ENCODE results near the gene FADS6. TPM values are rescaled to one million over a fixed set of nuclear protein-coding genes. Genes with fewer than 3 reads are reported as not detected.

Gene FADS6
- total RNA-seq, 1 donor from 2014 or later, result not detected

GRCh38 chr17:74877592-74878548, 15.6 kb downstream of the FADS6 start:
- Mint-ChIP-seq H3K4me1 (ENCODE audit: unreplicated experiment) (peaks cover 3% of the 10 kb centered on the region), H3K9me3 (ENCODE audit: unreplicated experiment) (no peaks in the 10 kb centered on the region), H3K27me3 (ENCODE audit: unreplicated experiment) (peaks cover 12% of the 10 kb centered on the region), H3K4me3 (ENCODE audit: unreplicated experiment) (no peak overlapping the region), H3K27ac (ENCODE audit: unreplicated experiment) (no peak overlapping the region), H3K36me3 (ENCODE audit: low read depth, unreplicated experiment) (no peaks in the 10 kb centered on the region)
- no peak for TF ChIP-seq CTCF (IDR thresholded peaks at IDR 0.05; ENCODE audit: unreplicated experiment)
- DNase-seq (ENCODE audit: low spot score), result no peak

GRCh38 chr17:74875977-74876593, 17.3 kb downstream of the FADS6 start:
- Mint-ChIP-seq H3K4me3 (ENCODE audit: unreplicated experiment) (no peak overlapping the region), H3K27ac (ENCODE audit: unreplicated experiment) (no peak overlapping the region), H3K27me3 (ENCODE audit: unreplicated experiment) (peaks cover 20% of the 10 kb centered on the region), H3K4me1 (ENCODE audit: unreplicated experiment) (peaks cover 18% of the 10 kb centered on the region), H3K36me3 (ENCODE audit: low read depth, unreplicated experiment) (peaks cover 5% of the 10 kb centered on the region), H3K9me3 (ENCODE audit: unreplicated experiment) (no peaks in the 10 kb centered on the region)
- TF ChIP-seq CTCF (IDR thresholded peaks at IDR 0.05; ENCODE audit: unreplicated experiment), result no peak
- DNase-seq (ENCODE audit: low spot score), result no peak

- Mint-ChIP-seq H3K4me3 (ENCODE audit: unreplicated experiment) (no peak overlapping the region), H3K27ac (ENCODE audit: unreplicated experiment) (peak overlapping the region; percentile 28), H3K36me3 (ENCODE audit: low read depth, unreplicated experiment) (peaks cover 5% of the 10 kb centered on the region), H3K9me3 (ENCODE audit: unreplicated experiment) (no peaks in the 10 kb centered on the region), H3K27me3 (ENCODE audit: unreplicated experiment) (peaks cover 22% of the 10 kb centered on the region), H3K4me1 (ENCODE audit: unreplicated experiment) (peaks cover 23% of the 10 kb centered on the region)
- TF ChIP-seq CTCF (IDR thresholded peaks at IDR 0.05; ENCODE audit: unreplicated experiment), result no peak
- DNase-seq (ENCODE audit: low spot score), result no peak
Measured at GRCh38 chr17:74875155-74875976, 18.1 kb downstream of the FADS6 start.

- H3K27me3 Mint-ChIP-seq (ENCODE audit: unreplicated experiment), result peaks cover 22% of the 10 kb centered on the region
- H3K9me3 Mint-ChIP-seq (ENCODE audit: unreplicated experiment), result no peaks in the 10 kb centered on the region
- peaks cover 23% of the 10 kb centered on the region for H3K4me1 Mint-ChIP-seq (ENCODE audit: unreplicated experiment)
- H3K27ac Mint-ChIP-seq (ENCODE audit: unreplicated experiment), result no peak overlapping the region
- H3K4me3 Mint-ChIP-seq (ENCODE audit: unreplicated experiment), result no peak overlapping the region
- H3K36me3 Mint-ChIP-seq (ENCODE audit: low read depth, unreplicated experiment), result peaks cover 6% of the 10 kb centered on the region
- DNase-seq (ENCODE audit: low spot score), result no peak
- no peak for TF ChIP-seq CTCF (IDR thresholded peaks at IDR 0.05; ENCODE audit: unreplicated experiment)
Measured at GRCh38 chr17:74874615-74875037, 18.8 kb downstream of the FADS6 start.

All from endothelial cell (in vitro differentiated cells).